ENCODE results near the gene HSF2BP. TPM values are rescaled to one million over a fixed set of nuclear protein-coding genes. Genes with fewer than 3 reads are reported as not detected.
"Not testable (repeated sequence)": the region's sequence is repeated elsewhere in the genome, so short reads cannot be mapped to it uniquely, and the experiment has no call there.

The HSF2BP gene
- total RNA-seq, 4 donors from 2014 or later = 0.39 to 0.97 TPM; not detected in 2

DNA sequence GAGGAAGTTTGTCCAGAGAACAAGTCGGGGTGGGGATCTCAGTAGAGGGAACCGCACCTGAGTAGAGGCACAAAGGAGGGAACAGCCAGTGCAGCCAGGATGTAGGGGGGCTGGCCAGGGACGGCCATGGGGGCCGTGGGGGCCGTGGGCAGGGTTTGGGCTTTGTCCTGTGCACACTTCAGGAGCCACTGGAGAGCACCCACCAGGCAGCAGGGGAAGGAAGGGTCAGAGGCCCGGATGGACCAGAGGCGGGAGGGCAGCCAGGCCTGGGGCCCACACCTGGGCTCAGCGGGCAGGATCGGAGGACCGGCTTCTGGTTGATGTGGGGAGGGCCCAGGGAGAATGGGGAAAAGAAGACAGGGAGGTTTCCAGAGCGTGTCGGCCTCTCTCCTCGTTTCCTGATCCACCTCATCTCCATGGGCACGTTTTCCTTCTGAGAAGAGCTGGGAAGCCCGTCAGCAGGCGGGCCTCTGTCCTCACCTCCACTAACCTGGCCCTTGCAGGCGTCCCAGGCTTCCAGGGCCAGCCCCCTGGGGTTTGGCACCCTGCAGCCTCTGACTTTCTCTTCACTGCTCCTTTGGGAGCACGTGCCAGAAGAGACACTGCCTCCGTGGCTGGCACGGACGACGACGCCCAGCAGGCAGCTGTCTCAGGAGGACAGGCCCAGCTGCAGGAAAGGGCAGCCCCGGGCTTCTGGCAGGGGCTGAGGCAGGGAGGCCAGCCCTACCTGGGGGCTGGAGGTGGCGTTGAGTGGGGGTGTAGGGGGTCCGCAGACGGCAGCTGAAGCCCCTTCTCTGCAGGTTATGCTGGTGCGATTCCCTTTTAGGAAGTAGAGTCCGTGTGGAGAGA is 42.9 kb upstream of the HSF2BP start:
- no peak for TF ChIP-seq POLR2A (IDR thresholded peaks at IDR 0.05)
- TF ChIP-seq, protein P1, sequence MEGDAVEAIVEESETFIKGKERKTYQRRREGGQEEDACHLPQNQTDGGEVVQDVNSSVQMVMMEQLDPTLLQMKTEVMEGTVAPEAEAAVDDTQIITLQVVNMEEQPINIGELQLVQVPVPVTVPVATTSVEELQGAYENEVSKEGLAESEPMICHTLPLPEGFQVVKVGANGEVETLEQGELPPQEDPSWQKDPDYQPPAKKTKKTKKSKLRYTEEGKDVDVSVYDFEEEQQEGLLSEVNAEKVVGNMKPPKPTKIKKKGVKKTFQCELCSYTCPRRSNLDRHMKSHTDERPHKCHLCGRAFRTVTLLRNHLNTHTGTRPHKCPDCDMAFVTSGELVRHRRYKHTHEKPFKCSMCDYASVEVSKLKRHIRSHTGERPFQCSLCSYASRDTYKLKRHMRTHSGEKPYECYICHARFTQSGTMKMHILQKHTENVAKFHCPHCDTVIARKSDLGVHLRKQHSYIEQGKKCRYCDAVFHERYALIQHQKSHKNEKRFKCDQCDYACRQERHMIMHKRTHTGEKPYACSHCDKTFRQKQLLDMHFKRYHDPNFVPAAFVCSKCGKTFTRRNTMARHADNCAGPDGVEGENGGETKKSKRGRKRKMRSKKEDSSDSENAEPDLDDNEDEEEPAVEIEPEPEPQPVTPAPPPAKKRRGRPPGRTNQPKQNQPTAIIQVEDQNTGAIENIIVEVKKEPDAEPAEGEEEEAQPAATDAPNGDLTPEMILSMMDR (IDR thresholded peaks at IDR 0.05) = no peak
- intact Hi-C loops (cut with DNase I; ENCODE audit: low total_unique reads) = loop anchor here (10.0 kb wide), 1 partner anchor 193 kb away; no protein-coding TSS in a partner anchor
- no peak for DNase-seq (ENCODE audit: low spot score in 2 of 2)
- 63 to 68% methylated on average over 25 to 28 of the region's 29 CpGs for WGBS, 2 donors
- H3K4me3 ChIP-seq (ENCODE audit: low read depth, poor library complexity, severe bottlenecking) = no peak overlapping the region

DNA sequence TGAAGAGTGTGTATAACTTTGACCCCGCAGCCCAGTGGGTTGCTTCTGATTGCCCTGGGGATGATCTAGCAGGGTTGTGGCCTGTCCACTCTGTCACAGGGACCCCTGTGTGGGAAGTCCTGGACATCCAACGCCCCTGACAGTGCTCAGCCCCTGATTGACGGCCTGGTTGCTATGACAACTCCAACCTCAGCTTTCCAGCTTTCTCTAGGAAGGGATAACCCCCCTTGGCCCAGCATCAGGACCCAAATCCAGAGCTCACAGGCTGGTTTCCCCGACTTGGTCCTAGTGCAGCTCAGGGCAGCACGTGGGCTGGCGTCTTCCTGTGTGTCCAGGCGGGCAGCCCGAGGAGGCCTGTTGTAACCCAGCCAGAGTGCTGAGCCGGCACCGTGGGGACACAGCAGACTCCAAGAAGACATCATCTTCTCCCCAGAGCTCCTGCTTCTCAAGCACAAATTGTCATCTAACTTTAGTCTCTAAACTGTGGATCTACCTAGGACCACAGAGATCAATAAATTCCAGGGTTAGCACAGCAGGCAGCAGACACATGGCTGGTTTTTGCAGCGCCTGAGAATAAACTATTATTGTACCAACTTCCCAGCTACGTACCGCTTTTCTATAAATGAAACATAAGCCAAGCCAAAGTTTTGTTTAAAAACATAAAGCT is 40.8 kb upstream of the HSF2BP start:
- DNase-seq (ENCODE audit: low spot score in 2 of 2) = no peak
- WGBS, 2 donors = 79 to 80% methylated on average over 13 of the region's 13 CpGs
- TF ChIP-seq POLR2A (IDR thresholded peaks at IDR 0.05) = no peak
- TF ChIP-seq, protein P1 (IDR thresholded peaks at IDR 0.05) = no peak
- intact Hi-C loops (cut with DNase I; ENCODE audit: low total_unique reads) = loop anchor here (10.0 kb wide), 1 partner anchor 195 kb away; no protein-coding TSS in a partner anchor
- H3K4me3 ChIP-seq (ENCODE audit: low read depth, poor library complexity, severe bottlenecking) = no peak overlapping the region

DNA sequence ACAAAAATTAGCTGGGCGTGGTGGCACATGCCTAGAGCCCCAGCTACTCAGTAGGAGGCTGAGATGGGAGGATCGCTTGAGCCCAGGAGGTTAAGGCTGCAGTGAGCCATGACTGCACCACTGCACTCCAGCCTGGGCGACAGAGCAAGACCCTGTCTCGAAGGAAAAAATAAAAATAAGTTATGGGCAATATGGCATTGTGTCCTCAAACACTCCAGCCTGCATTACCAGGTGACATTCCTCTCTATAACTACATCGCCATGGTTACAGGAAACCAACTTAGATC is 40.1 kb upstream of the HSF2BP start:
- DNase-seq (ENCODE audit: low spot score in 2 of 2); H3K4me3 ChIP-seq (ENCODE audit: low read depth, poor library complexity, severe bottlenecking); intact Hi-C loops (cut with DNase I; ENCODE audit: low total_unique reads): not testable (repeated sequence)
- WGBS, 2 donors = 91 to 93% methylated on average over 5 of the region's 5 CpGs

DNA sequence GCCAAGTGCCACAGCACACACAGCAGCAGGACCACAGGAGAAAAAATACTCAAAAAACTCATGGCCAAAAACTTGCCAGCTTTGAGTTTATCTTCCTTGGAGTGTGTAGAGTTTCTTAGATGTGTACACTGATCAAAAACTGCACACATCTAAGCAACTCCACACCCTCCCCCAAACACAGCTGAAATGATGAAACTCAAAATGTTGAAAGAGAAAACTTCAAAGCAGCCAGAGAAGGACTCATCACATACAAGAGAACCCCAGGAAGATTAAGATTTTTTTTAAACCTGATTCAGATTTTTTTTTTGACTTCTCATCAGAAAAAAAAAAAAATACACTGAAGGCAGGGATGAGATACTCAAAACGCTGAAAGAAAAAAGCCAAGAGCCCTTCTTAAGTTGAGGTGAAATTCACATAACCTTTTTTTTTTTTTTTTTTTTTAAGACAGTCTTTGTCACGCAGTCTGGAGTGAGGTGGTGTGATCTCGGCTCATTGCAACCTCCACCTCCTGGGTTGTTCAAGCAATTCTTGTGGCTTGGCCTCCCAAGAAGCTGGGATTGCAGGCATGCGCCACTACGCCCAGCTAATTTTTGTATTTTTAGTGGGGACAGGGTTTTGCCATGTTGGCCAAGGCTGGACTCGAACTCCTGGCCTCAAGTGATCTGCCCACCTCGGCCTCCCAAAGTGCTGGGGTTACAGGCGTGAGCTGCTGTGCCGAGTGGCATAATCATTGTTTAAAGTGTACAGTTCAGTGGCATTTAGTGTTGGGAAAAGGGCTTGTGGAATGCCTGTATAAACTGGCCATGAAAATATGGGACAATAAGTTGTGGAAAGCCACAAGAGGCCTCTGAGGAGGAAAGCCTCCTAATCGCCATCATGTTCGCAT is 38.7 kb upstream of the HSF2BP start:
- WGBS, 2 donors = 87 to 91% methylated on average over 11 of the region's 11 CpGs
- H3K4me3 ChIP-seq (ENCODE audit: low read depth, poor library complexity, severe bottlenecking) = no peak overlapping the region
- no peak for DNase-seq (ENCODE audit: low spot score in 2 of 2)
- intact Hi-C loops (cut with DNase I; ENCODE audit: low total_unique reads) = no loop called here
- TF ChIP-seq POLR2A (IDR thresholded peaks at IDR 0.05) = no peak

DNA sequence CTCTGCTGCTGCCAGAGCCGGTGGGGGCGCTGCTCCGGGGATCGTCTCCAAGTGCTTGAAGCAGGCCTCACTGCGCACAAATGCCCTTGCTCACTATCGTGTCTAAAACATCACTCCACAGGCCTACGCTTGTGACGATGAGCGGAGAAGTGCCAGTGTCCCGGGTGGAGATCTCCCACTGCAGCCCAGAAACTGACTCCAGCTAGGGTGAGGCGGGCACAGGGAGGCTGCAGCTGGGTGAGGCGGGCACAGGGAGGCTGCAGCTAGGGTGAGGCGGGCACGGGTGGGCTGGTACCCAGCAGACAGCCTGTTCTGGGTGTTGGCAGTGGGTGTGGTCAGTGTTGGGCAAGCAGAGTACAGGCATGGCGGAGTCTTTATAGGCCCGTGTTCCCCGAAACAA is 36.9 kb upstream of the HSF2BP start:
- WGBS, 2 donors = 85 to 89% methylated on average over 17 of the region's 17 CpGs
- TF ChIP-seq POLR2A (IDR thresholded peaks at IDR 0.05) = no peak
- TF ChIP-seq, protein P1 (IDR thresholded peaks at IDR 0.05) = no peak

DNA sequence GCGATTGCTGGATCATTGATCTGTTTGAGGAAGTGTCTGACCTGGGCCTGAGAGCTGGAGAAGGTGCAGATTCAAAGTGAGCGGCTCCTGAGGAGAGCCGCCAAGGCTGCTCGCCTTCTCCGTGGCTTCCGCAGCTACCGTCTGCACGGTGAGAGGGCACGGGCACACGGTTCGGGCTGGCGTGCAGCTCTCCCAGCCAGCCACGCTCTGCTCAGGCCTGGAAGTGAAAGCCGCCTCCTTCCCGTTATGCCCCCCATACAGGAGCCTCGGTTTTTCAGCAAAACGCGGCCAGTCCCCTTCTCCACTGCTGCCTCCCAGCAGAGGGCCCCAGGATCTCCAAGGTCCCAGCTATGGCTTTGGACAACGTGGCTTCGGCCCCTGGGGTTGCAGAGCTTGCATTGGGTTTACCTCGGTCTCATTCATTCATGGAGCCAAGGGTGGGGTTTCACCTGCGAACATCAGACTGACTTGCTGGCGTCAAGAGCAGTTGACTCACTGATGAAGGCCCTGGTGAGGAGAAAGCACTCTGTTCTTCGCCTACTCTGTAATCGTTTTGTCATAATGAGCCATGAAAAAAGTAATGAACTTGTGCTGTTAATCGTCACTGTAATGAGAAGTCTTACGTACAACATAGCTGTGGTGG is 35.3 kb upstream of the HSF2BP start:
- DNase-seq (ENCODE audit: low spot score in 2 of 2) = no peak
- TF ChIP-seq POLR2A (IDR thresholded peaks at IDR 0.05) = no peak
- TF ChIP-seq, protein P1 (IDR thresholded peaks at IDR 0.05) = no peak
- 91 to 92% methylated on average over 25 to 27 of the region's 27 CpGs for WGBS, 2 donors
- intact Hi-C loops (cut with DNase I; ENCODE audit: low total_unique reads) = no loop called here
- H3K4me3 ChIP-seq (ENCODE audit: low read depth, poor library complexity, severe bottlenecking) = no peak overlapping the region

More for the DNA sequence above, 36.9 kb upstream of the HSF2BP start:
- intact Hi-C loops (cut with DNase I; ENCODE audit: low total_unique reads) = no loop called here
- no peak for DNase-seq (ENCODE audit: low spot score in 2 of 2)
- no peak overlapping the region for H3K4me3 ChIP-seq (ENCODE audit: low read depth, poor library complexity, severe bottlenecking)
